ENCODE measurements around the gene HK1.

Gene HK1

DNA sequence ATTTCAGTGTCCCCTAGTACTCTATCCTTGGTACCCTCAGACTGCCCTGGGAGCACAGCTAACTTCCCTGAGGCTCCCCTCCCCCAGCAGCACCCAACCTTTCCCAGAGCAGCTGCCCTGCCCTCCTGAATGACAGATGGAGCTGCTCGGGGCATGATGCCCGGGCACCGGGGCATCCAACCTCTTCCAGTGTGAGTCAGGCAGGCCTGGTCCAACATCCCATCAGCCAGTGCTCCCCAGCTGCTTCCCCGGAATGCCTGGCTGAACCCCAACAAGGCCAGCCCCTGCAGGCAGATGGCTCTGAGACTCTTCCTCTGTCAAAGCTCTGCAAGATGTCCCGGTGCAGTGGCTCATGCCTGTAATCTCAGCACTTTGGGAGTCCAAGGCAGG, 161.0 kb downstream of the HK1 start:
- H3K9ac ChIP-seq (ENCODE audit: low read length), result no peak overlapping the region
- H3K4me2 ChIP-seq (ENCODE audit: low read depth, low read length), result no peak overlapping the region
- H3K4me3 ChIP-seq (ENCODE audit: low read length), result no peak overlapping the region
- no peak for DNase-seq
- H3K9me3 ChIP-seq (replicated peaks; ENCODE audit: insufficient read depth, low read length), result no peaks in the 10 kb centered on the region
- no peaks in the 10 kb centered on the region for H3K4me1 ChIP-seq (ENCODE audit: low read length)
- peaks cover 15% of the 10 kb centered on the region for H3K27me3 ChIP-seq (replicated peaks; ENCODE audit: insufficient read depth, low read length)
- no peak overlapping the region for H3K27ac ChIP-seq (ENCODE audit: low read length)
- H3F3A ChIP-seq (ENCODE audit: insufficient read depth, low read length), result no peaks in the 10 kb centered on the region
- TF ChIP-seq EZH2 (optimal IDR thresholded peaks at IDR 0.05; ENCODE audit: low read depth, low read length) (no peak), EZH2phosphoT487 (IDR thresholded peaks at IDR 0.05; ENCODE audit: low read length) (no peak)
- TF ChIP-seq, protein P1, sequence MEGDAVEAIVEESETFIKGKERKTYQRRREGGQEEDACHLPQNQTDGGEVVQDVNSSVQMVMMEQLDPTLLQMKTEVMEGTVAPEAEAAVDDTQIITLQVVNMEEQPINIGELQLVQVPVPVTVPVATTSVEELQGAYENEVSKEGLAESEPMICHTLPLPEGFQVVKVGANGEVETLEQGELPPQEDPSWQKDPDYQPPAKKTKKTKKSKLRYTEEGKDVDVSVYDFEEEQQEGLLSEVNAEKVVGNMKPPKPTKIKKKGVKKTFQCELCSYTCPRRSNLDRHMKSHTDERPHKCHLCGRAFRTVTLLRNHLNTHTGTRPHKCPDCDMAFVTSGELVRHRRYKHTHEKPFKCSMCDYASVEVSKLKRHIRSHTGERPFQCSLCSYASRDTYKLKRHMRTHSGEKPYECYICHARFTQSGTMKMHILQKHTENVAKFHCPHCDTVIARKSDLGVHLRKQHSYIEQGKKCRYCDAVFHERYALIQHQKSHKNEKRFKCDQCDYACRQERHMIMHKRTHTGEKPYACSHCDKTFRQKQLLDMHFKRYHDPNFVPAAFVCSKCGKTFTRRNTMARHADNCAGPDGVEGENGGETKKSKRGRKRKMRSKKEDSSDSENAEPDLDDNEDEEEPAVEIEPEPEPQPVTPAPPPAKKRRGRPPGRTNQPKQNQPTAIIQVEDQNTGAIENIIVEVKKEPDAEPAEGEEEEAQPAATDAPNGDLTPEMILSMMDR (IDR thresholded peaks at IDR 0.05; ENCODE audit: low read length), result no peak
- H3K79me2 ChIP-seq (ENCODE audit: low read length), result no peaks in the 10 kb centered on the region
- H4K20me1 ChIP-seq (ENCODE audit: insufficient read depth, low read length), result no peaks in the 10 kb centered on the region
- H3K36me3 ChIP-seq (replicated peaks; ENCODE audit: insufficient read depth, low read length), result no peaks in the 10 kb centered on the region
- no peaks in the 10 kb centered on the region for H3K9me2 ChIP-seq (replicated peaks; ENCODE audit: insufficient read depth, low read length)
- H2AFZ ChIP-seq (ENCODE audit: low read length), result no peak overlapping the region

DNA sequence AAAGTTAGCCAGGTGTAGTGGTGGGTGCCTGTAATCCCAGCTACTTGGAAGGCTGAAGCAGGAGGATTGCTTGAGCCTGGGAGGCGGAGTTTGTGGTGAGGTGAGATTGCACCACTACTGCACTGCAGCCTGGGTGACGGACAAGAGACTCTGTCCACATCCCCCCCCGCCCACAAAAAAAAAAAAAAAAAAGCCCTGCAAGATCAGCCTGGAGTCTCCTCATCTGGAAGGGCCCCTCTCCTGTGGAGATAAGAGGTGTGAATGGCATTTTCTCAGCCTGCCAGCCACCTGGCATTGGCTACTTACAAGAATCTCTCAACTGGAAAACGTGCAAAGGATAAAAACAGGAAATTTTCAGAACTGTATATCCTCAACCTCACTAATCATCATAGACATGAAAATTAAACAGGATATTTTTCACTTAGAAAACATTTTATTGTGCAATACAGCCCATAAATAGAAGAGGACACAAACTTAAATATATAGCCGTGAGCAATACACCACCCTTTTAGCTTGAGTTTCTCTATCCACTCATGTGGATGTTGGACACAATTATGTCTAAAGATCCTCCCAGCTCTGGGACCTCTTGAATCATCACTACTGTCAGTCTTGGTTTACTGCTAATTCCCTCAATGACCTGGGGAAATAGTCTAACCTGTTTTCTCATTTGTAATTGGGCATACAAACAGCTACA, 161.7 kb downstream of the HK1 start:
- no peaks in the 10 kb centered on the region for H3K4me1 ChIP-seq (ENCODE audit: low read length)
- no peak overlapping the region for H3K27ac ChIP-seq (ENCODE audit: low read length)
- no peaks in the 10 kb centered on the region for H3K9me3 ChIP-seq (replicated peaks; ENCODE audit: insufficient read depth, low read length)
- H3K9me2 ChIP-seq (replicated peaks; ENCODE audit: insufficient read depth, low read length), result no peaks in the 10 kb centered on the region
- H3K36me3 ChIP-seq (replicated peaks; ENCODE audit: insufficient read depth, low read length), result no peaks in the 10 kb centered on the region
- no peak overlapping the region for H3K9ac ChIP-seq (ENCODE audit: low read length)
- H3K4me3 ChIP-seq (ENCODE audit: low read length), result no peak overlapping the region
- TF ChIP-seq, protein P1 (IDR thresholded peaks at IDR 0.05; ENCODE audit: low read length), result no peak
- TF ChIP-seq EZH2 (optimal IDR thresholded peaks at IDR 0.05; ENCODE audit: low read depth, low read length), result no peak
- no peak for DNase-seq
- no peaks in the 10 kb centered on the region for H3K79me2 ChIP-seq (ENCODE audit: low read length)
- H4K20me1 ChIP-seq (ENCODE audit: insufficient read depth, low read length), result no peaks in the 10 kb centered on the region
- H3K4me2 ChIP-seq (ENCODE audit: low read depth, low read length), result no peak overlapping the region
- peaks cover 15% of the 10 kb centered on the region for H3K27me3 ChIP-seq (replicated peaks; ENCODE audit: insufficient read depth, low read length)
- H2AFZ ChIP-seq (ENCODE audit: low read length), result no peak overlapping the region
- no peaks in the 10 kb centered on the region for H3F3A ChIP-seq (ENCODE audit: insufficient read depth, low read length)

DNA sequence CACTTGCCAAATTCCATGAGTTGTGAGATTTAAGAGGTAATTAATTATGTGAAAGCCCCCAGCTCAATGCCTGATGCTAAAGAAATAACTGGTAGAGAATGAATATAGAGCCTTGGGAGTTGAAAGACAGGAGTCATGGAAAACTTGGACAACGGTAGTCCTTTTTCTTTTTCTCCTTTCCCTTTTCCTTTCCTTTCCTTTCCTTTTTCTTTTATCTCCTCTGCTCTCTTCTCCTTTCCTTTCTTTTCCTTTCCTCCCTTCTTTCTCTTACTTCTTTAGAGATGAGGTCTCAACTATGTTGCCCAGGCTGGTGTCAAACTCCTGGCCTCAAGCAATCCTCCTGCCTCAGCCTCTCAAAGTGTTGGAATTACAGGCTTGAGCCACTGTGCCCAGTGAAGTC, 165.1 kb downstream of the HK1 start:
- Histone ChIP-seq H3K4me2 (ENCODE audit: low read depth, low read length) (no peak overlapping the region), H3K27ac (ENCODE audit: low read length) (no peak overlapping the region)
- no peak for DNase-seq

More for the DNA sequence above, 165.1 kb downstream of the HK1 start:
- Histone ChIP-seq H3K9me2 (replicated peaks; ENCODE audit: insufficient read depth, low read length) (no peaks in the 10 kb centered on the region), H3K36me3 (replicated peaks; ENCODE audit: insufficient read depth, low read length) (no peaks in the 10 kb centered on the region), H4K20me1 (ENCODE audit: insufficient read depth, low read length) (no peaks in the 10 kb centered on the region), H3K27me3 (replicated peaks; ENCODE audit: insufficient read depth, low read length) (0 out of 2 replicates have a peak, but pooled peaks cover 2% of the 10 kb centered on the region), H3K4me3 (ENCODE audit: low read length) (no peak overlapping the region), H3K79me2 (ENCODE audit: low read length) (no peaks in the 10 kb centered on the region), H3K9me3 (replicated peaks; ENCODE audit: insufficient read depth, low read length) (no peaks in the 10 kb centered on the region), H3K9ac (ENCODE audit: low read length) (no peak overlapping the region), H3F3A (ENCODE audit: insufficient read depth, low read length) (no peaks in the 10 kb centered on the region), H2AFZ (ENCODE audit: low read length) (no peak overlapping the region), H3K4me1 (ENCODE audit: low read length) (no peaks in the 10 kb centered on the region)
- TF ChIP-seq, protein P1 (IDR thresholded peaks at IDR 0.05; ENCODE audit: low read length), result no peak
- TF ChIP-seq EZH2phosphoT487 (IDR thresholded peaks at IDR 0.05; ENCODE audit: low read length) (no peak), EZH2 (optimal IDR thresholded peaks at IDR 0.05; ENCODE audit: low read depth, low read length) (no peak)

Measured in MM.1S (cell line).